Measurements from ENCODE around the gene GAS6.
"Not testable (repeated sequence)": the region's sequence is repeated elsewhere in the genome, so short reads cannot be mapped to it uniquely, and the experiment has no call there.

GAS6 gene

DNA sequence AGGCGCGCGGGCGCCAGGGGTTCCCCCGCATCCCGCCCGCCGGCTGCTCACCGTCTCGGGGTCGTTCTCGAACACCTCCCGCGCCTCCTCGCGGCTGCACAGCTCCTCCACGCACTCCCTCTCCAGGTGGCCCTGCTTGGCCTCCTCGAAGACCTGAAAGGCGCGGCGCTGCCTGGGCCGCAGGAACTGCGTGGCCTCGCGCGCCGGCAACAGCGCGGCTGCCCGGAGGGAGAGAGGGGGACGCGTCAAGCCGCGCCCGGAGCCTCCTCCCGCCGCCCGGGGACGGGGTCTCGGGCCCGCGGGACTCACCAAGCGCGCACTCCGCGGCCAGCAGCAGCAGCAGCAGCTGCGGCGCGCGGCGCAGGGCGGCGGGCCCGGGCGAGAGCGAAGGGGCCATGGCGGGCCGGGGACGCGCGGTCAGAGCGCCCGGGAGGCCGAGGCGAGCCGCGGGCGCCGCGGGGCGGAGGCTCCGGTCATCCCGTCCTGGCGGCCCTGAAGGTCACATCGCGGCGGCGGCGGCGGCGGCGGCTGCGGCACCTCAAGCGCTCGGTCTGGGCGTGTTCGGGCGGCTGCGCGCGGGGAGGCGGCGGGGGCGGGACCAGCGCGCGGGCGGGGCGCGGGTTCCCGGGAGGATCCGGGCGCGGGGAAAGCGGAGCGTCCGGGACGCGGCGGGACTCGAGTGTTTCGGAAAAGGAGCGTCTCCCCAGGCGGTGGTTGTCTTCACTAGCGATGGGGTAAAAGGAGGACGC is at the start of gene GAS6:
TSS of gene GAS6 (minus strand) at position 553 of the 749 bp plus-strand sequence. CDS start at position 397, 156 bp downstream.
- DNase-seq = peak in 1 of 2 experiments; percentile 24

GRCh38 chr13:113913408-113913807 is 49.5 kb upstream of the GAS6 start:
- DNase-seq = not testable (repeated sequence)

GRCh38 chr13:113912596-113912995 is 48.7 kb upstream of the GAS6 start:
- DNase-seq = no peak

GRCh38 chr13:113907635-113908617 is 44.0 kb upstream of the GAS6 start:
- DNase-seq = peak in 1 of 2 experiments; percentile 30

DNA sequence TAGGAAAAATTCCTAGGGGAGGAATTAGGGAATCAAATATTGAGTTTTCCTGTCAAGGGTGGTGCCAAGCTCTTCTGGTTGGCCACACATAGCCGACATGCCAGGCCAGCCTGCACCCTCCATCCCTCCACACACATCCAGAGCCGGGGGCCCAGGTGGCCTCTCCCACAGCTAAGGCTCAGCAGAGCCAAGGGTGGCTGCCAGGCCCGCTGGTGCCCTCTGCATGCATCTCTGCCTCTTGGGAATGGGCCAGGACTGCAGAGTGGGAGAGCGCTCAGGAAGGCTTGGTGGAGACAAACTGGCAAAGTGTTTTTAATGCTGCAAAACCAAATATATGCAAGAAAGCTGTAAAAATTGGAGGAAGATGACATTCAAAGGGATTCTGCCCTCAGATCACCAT is 42.7 kb upstream of the GAS6 start:
- DNase-seq = no peak

DNA sequence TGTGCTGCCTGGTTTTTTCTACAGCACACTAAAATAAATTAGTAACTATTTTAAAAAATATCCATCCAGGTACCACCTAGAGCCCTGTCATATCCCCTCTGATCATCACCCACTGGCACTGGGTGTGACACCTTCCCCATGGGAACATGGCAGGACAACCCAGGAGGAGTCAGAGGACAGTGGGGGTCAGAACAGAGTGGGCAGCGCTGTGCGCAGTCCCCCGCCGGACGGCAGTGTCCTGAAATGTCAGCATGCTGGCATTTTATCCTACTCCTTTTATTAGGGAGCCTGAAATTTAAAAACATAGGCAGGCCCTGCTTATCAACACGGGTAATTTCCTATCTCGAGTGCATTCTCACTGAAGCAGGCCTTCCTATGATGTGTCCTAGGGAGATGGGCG is 42.1 kb upstream of the GAS6 start:
- DNase-seq = no peak

- no peak for DNase-seq
These were observed 41.1 kb upstream of the GAS6 start for GRCh38 chr13:113905018-113905417.

DNA sequence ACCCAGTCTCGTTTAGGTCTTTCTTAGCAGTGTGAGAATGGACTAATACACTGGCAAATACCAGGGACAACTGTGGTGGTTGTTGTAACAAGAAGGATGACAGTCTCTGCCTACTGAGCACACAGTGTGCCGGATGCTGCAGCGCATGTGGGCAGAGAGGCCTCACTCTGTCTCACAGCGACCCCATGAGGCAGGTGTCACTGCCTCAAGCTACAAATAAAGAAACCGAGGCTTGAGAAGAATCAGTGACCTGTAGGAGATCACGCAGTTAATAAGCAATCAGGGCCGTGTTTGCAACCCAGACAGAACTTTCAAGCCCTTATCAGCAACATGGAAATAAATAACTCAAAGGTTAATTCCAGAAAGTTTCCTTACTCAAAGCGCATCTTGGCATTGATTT is 40.5 kb upstream of the GAS6 start:
- peak in 1 of 2 experiments; percentile 25 for DNase-seq

GRCh38 chr13:113903912-113904311 is 40.0 kb upstream of the GAS6 start:
- no peak for DNase-seq

DNA sequence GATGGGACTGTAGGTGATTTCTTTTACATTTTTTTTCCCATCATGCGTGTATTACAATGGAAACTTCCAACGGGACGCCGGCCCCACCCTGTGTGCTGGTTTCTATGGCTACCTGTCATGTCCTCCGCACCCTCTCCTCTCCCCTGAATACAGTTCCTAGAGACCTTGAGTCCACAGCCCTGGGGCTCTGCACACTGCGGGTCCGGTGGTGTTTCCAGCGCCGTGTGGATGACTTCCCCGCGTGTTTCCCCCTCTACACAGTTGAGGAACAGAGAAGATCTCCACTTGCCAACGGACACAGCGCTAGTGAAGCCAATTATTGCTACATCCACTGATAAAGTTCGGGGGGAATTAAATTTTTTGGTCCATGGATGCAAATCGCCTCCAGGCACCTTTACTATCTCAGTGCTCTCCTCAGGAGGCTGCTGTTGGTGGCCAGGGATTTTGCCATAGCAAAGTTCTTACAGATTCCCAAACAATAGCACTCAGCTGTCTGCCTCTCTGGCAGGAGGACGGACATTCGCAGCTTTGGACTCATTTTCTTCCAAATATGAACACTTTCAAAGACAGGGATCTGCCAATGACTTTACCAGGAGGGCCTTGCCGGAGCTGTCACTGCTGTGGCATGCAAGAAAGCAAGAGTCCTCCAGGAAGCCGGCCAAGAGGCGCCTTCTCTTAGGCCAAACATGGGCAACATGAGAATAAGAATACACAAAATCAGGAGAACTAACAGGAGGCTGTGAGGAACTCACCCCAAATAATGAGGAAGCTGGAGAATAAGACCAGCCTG is 39.3 kb upstream of the GAS6 start:
- no peak for DNase-seq

- no peak for DNase-seq
These were observed 38.6 kb upstream of the GAS6 start for GRCh38 chr13:113902481-113902880.

DNA sequence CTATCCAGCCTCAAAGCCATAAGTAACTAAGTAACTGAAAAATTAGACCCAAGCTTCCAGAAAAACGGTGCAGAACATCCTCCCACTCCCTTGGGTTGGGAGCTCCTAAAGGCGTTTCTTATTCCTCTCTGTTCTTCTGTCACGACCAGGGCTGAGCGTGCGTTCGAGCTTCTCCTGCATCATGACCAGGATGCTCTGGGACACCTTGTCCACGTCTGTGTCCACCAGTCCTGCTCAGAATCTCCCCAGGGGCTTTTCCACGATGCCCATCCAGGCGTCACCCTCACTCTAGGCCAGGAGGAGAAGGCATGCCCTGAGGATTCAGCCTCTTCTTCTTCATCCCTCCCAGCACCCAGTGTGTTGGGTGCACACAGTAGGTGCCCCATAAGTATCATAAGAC is 37.8 kb upstream of the GAS6 start:
- no peak for DNase-seq

DNA sequence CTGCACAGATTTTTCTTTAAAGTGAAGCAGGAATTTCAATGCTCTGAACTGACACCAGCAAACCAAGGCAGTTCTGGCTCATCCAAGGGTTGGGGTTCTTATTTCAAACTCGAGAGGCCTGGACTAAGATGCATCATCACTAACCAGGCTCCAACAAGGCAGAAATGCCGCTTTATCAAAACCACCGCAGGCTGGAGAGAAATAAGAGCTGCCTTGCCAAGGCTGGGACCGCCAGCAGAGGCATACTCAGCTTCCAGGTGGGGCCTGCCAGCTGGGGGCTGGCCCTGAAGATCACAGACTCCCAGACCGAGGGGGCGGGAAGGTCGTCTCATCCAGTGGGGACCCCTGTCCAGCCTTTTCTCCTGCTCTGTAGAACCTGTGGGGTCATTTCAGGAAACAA is 37.4 kb upstream of the GAS6 start:
- DNase-seq = no peak

GRCh38 chr13:113900646-113901045 is 36.8 kb upstream of the GAS6 start:
- no peak for DNase-seq

GRCh38 chr13:113898391-113898790 is 34.5 kb upstream of the GAS6 start:
- no peak for DNase-seq

DNA sequence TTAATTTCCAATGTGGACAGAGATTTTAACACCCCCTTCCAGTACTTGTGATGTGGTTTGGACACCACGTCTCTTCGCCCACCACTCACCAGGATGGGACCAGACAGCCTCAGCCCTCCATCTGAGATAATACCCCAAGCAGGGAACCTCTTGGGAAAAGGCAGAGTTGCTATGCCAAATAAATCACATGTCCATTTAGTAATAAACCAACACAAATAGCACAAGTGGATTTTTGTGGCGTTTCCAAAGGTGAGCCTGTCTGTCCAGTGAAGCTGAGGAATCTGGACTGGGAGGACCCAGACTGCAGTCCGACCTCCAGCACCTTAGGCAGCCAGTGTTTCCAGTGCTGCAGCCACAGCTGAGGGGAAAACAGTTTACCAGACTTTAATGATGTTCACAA is 34.1 kb upstream of the GAS6 start:
- DNase-seq = no peak

- DNase-seq = no peak
These were observed 33.3 kb upstream of the GAS6 start for GRCh38 chr13:113897161-113897560.

DNA sequence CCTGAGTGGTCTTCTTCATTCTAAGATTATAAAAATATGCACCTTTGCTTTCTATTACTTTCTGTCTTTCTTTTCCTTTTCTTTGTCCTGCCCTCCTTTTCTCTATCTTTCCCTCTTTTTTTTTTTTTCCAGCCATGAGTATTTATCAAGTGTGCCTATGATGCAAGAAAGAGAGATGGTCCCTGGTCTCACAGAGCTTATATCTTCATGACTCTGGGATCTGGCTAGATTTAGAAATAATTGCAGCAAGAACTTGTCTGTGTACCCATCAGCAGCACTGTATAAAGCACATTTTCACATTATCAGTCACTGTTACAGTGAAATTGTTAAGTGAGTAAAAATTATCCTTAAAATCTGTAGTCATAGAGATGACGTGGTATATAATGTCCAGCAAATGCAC is 31.6 kb upstream of the GAS6 start:
- DNase-seq = no peak

- DNase-seq = no peak
These were observed 27.1 kb upstream of the GAS6 start for GRCh38 chr13:113890774-113891480.

- DNase-seq = no peak
These were observed 25.6 kb upstream of the GAS6 start for GRCh38 chr13:113889467-113889866.

DNA sequence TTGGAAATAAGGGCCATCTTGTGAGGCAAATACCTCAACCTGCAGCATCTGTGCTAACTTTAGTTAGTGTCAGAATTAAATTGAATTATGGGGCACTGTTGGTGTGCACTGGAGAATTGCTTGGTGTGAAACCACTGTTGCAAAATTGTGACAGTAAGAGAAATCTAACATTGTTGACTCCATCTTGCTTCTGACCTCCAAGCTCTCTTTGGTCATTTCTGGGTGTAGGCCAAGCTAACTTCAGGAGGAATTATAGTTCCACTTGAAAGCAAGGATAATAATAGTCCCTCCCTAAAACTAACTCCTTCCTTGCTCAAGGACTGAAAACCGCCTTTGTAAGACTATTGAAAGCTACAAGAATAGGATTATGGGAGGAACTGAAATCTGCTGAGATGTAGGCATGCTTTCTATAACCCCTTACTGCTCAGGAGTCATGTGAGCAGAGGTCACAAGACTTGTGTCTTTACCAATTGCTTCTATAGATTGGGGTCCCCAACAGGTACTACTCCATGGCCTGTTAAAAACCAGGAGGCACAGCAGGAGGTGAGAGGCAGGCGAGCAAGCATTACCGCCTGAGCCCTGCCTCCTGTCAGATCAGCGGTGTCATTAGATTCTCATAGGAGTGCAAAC is 24.9 kb upstream of the GAS6 start:
- DNase-seq = no peak

DNA sequence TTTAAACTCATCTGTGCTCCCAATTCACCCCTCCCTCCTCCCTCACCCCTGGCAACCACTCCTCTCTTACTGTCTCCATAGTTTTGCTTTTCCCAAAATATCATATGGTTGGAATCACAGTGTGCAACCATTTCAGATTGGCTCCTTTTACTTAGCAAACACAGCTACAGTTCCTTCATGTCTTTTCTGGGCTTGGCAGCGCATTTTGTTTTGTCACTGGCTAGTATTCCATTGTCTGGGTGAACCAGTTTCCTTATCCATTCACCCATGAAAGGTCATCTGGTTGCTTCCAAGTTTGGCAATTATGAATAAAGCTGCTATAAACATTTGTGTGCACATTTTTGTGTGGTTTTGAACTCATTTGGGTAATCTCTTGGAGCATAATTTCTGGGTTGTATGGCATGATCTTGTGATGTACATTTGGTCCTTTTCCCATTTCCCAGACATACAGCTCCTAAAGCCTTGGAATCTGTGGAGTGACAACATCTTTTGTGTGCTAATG is 23.9 kb upstream of the GAS6 start:
- DNase-seq = no peak

Data from NCI-H524 (cell line).